ENCODE data around the gene TBX3.

TBX3 gene

DNA sequence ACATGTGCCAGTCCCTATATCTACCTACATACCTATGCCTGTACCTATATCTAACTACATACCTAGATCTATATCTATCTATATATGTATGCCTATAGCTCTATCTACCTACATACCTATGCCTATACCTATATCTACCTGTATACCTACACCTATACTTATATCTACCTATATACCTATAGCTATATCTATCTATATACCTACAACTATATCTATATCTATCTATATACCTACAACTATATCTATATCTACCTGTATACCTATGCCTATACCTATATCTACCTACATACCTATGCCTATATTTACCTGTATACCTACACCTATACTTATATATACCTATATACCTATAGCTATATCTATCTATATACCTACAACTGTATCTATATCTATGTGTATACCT lies 56.6 kb downstream of the TBX3 start:
- DNase-seq (ENCODE audit: low read depth): no peak

DNA sequence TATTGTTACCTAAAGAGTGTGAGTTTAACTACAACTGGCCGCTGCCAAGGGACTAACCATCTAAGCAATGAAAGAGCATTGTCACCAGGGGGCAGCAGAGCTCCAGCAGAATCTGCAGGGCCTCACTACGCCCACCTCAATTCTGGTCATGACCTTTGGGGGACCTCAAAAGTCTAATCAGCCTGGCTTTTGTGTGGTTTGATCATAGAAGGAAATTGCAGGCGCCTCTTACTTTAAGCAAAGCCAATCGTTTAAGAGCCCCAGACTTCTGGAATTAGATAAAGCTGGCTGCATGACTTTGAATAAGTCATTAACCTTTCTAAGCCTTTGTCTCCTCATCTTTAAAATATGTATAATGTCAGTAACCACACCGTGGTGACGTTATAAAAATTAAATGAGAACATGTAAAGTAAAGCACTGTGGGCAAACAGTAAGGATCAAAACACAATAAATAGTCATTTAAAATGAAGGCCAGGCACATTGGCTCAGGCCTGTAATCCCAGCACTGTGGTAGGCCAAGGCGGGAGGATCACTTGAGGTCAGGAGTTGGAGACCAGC lies 58.6 kb downstream of the TBX3 start:
- DNase-seq (ENCODE audit: low read depth): peak; percentile 30

DNA sequence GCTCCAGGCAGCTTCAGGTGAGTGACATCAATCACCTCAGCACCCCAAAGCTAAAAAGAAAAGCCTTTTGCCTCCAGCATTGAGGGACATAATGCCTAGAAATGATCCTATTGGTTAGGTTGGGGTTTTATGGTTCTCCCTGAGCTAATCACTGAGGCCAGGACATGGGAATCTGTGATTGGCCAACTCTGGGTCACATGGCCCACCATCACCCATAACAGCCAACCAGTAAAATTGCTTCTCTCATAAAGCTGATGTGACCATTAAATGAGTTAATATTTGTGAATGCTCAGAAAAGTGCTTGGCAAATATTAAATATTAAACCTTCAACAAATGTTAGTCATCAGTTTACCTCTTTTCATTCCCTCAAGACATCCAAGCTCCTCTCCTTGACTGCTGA lies 60.2 kb downstream of the TBX3 start:
- no peak for DNase-seq (ENCODE audit: low read depth)

All from CMK (cell line).